ENCODE measurements around the gene AQP12B.
"Not testable (repeated sequence)": the region's sequence is repeated elsewhere in the genome, so short reads cannot be mapped to it uniquely, and the experiment has no call there.

Gene AQP12B

GRCh38 chr2:240699835-240700234 is 17.1 kb upstream of the AQP12B start:
- peaks cover 34% of the 10 kb centered on the region for H3K27me3 Mint-ChIP-seq
- H3K36me3 Mint-ChIP-seq, H3K9me3 Mint-ChIP-seq, H3K27ac Mint-ChIP-seq, H3K4me3 Mint-ChIP-seq, DNase-seq, H3K4me1 Mint-ChIP-seq: not testable (repeated sequence)
- CTCF ChIA-PET = interaction anchor here (1.4 kb wide), 1 partner anchor 186 kb away, joined by 3 read pairs; no protein-coding TSS in a partner anchor

GRCh38 chr2:240698852-240699561 is 16.3 kb upstream of the AQP12B start:
- H3K36me3 Mint-ChIP-seq, CTCF ChIA-PET, H3K4me1 Mint-ChIP-seq, H3K27ac Mint-ChIP-seq, H3K4me3 Mint-ChIP-seq, H3K9me3 Mint-ChIP-seq: not testable (repeated sequence)
- peak; percentile 17 for DNase-seq
- H3K27me3 Mint-ChIP-seq = peaks cover 26% of the 10 kb centered on the region

DNA sequence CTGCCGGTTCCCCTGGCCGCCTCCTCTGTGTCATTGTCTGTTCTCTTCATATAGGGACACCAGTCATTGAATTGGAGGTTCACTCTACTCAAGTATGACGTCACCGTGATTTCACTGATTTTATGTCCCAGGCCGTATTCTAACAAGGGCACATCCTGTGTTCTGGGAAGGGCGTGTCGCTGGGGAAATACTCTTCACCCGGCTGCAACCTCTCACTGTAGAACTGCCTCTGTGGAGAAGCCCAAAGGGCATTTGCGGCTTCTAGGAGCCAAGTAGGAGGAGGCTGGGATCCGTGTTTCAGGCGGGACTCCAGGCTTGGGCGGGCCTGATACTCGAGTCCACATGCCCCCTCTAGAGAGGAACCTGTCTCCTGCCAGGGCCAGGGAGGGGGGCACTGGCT is 13.8 kb upstream of the AQP12B start:
- DNase-seq, H3K27me3 Mint-ChIP-seq, H3K4me3 Mint-ChIP-seq, H3K9me3 Mint-ChIP-seq, CTCF ChIA-PET, H3K4me1 Mint-ChIP-seq, H3K27ac Mint-ChIP-seq, H3K36me3 Mint-ChIP-seq: not testable (repeated sequence)

GRCh38 chr2:240695593-240695992 is 12.9 kb upstream of the AQP12B start:
- H3K4me1 Mint-ChIP-seq, H3K4me3 Mint-ChIP-seq, H3K36me3 Mint-ChIP-seq, DNase-seq, H3K27me3 Mint-ChIP-seq, H3K9me3 Mint-ChIP-seq, CTCF ChIA-PET, H3K27ac Mint-ChIP-seq: not testable (repeated sequence)

GRCh38 chr2:240694304-240694703 is 11.6 kb upstream of the AQP12B start:
- H3K27me3 Mint-ChIP-seq, CTCF ChIA-PET, H3K9me3 Mint-ChIP-seq, DNase-seq, H3K4me3 Mint-ChIP-seq, H3K36me3 Mint-ChIP-seq, H3K4me1 Mint-ChIP-seq, H3K27ac Mint-ChIP-seq: not testable (repeated sequence)

GRCh38 chr2:240692583-240693561 is 10.2 kb upstream of the AQP12B start:
- CTCF ChIA-PET, DNase-seq, H3K36me3 Mint-ChIP-seq, H3K4me3 Mint-ChIP-seq, H3K27ac Mint-ChIP-seq, H3K27me3 Mint-ChIP-seq, H3K9me3 Mint-ChIP-seq, H3K4me1 Mint-ChIP-seq: not testable (repeated sequence)

DNA sequence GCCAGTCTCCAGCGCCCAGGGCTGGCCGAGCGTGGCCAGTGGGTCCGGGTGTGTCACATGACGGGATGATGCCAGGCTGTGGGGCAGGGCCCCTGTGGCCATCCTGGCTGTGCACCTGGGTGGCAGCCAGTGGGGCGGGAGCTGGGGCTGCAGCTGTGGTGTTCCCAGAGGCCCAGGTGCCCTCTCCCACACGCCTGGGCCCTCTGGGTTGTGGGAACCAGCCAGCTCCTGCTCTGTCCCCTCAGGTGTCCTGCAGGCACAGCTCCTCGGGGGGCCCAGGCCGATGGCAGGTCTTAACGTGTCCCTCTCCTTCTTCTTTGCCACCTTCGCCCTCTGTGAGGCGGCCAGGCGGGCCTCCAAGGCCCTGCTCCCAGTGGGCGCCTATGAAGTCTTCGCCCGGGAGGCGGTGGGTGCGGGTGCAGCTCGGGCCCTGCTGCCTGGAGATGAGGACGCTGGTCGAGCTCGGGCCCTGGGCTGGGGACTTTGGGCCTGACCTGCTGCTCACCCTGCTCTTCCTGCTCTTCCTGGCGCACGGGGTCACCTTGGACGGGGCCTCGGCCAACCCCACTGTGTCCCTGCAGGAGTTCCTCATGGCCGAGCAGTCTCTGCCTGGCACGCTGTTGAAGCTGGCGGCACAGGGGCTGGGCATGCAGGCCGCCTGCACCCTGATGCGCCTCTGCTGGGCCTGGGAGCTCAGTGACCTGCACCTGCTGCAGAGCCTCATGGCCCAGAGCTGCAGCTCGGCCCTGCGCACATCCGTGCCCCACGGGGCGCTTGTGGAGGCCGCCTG is 9.1 kb upstream of the AQP12B start, which contains the start of gene AQP12A:
TSS of gene AQP12A (plus strand) at position 236 of the 790 bp plus-strand sequence. CDS start at position 284, 48 bp downstream.
- CTCF ChIA-PET, DNase-seq, H3K9me3 Mint-ChIP-seq, H3K27ac Mint-ChIP-seq, H3K4me1 Mint-ChIP-seq, H3K36me3 Mint-ChIP-seq, H3K4me3 Mint-ChIP-seq, H3K27me3 Mint-ChIP-seq: not testable (repeated sequence)

DNA sequence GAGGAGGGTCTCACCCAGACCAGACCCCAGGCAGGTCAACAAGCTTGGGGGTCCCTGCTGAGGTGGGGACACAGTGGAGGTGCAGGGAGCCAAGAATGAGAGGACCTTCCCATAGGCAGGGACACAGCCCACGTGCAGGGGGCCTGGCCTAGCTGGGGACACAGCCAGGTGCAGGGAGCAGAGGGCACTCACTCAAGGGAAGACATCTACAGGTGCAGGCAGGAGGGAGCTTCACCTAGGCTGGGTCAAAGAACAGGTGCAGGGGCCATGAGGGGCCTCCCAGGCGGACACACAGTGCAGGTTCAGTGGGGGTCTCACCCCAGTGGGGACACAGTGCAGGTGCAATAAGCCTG is 8.4 kb upstream of the AQP12B start:
- DNase-seq, H3K4me1 Mint-ChIP-seq, CTCF ChIA-PET, H3K27ac Mint-ChIP-seq, H3K9me3 Mint-ChIP-seq, H3K27me3 Mint-ChIP-seq, H3K4me3 Mint-ChIP-seq, H3K36me3 Mint-ChIP-seq: not testable (repeated sequence)

DNA sequence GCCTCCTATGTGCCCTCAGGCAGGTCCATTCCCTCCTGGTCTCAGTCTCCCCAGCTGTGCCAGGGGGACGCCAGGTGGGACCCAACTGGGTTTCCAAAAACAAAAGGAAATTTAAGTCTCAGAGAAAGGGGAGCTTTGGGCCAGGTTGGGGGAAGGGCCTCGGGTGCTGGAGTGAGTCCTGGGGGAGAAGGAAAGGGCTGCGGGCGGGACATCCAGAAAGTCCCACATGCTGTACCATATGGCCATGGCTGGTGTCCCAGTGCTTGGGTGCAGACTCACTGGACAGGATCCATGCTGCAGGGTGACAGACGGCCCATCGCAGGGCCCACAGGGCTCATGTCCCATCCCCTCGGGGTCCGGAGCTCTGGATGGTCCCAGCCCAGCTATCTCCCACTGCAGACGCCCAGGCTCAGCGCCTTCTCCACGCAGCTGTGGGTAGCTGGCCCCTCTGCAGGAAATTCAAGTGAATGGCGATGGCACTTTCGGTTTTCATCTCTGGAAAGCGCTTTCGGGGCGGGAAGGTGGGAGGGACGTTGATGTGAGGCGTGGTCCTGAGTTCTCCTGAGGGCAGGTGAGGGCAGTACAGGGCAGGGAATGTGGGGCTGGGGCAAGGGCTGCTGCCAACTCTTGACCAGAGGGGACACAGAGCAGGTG is 7.9 kb upstream of the AQP12B start:
- DNase-seq, H3K4me1 Mint-ChIP-seq, H3K9me3 Mint-ChIP-seq, H3K4me3 Mint-ChIP-seq, H3K27ac Mint-ChIP-seq, CTCF ChIA-PET, H3K36me3 Mint-ChIP-seq, H3K27me3 Mint-ChIP-seq: not testable (repeated sequence)

DNA sequence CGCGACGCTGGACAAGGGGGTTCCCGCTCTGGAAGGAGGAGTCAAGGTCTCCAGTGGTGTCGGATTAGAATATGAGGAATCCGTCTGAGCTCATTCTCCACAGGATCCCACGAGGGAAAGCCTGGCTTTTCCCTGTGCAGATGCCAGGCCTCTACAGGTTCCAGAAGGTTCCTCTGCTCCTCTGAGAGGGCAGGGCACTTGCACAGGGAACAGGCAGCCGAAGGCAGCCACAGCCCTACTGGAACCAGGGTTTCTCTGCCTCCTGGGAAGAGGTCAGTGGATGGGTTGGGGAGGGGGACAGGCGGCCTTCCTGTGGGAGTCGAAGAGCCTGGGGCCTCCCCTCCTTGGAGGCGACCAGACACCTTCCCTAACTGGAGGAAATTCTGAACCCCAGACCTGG is 7.3 kb upstream of the AQP12B start:
- H3K4me3 Mint-ChIP-seq = no peak overlapping the region
- peaks cover 13% of the 10 kb centered on the region for H3K27me3 Mint-ChIP-seq
- H3K27ac Mint-ChIP-seq = no peak overlapping the region
- H3K4me1 Mint-ChIP-seq = peaks cover 3% of the 10 kb centered on the region
- no peaks in the 10 kb centered on the region for H3K9me3 Mint-ChIP-seq
- H3K36me3 Mint-ChIP-seq = no peaks in the 10 kb centered on the region
- CTCF ChIA-PET = no interaction called here
- DNase-seq = no peak

DNA sequence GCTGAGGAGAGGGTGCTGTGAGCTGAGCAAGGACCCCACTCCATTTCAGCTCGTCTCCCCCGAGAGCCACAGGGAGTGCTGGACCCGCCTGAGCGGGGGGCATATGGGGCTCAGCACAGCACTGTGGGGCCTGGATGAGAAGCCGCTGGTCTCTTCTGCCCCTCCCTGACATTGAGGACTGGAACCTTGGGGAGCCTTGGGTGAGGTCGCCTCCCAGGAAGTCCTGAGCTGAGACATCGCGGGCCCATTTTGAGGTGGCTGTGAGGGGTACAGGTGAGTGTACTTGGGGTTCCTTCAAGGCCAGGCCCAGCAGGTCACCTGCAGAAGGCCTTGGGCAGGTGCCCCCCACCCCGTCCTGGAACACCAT is 5.9 kb upstream of the AQP12B start:
- CTCF ChIA-PET = interaction anchor here (0.7 kb wide), 1 partner anchor 58 kb away, joined by 3 read pairs; no protein-coding TSS in a partner anchor
- no peak overlapping the region for H3K4me3 Mint-ChIP-seq
- no peak for DNase-seq
- no peaks in the 10 kb centered on the region for H3K36me3 Mint-ChIP-seq
- no peak overlapping the region for H3K27ac Mint-ChIP-seq
- peaks cover 24% of the 10 kb centered on the region for H3K27me3 Mint-ChIP-seq
- peaks cover 8% of the 10 kb centered on the region for H3K4me1 Mint-ChIP-seq
- H3K9me3 Mint-ChIP-seq = no peaks in the 10 kb centered on the region

DNA sequence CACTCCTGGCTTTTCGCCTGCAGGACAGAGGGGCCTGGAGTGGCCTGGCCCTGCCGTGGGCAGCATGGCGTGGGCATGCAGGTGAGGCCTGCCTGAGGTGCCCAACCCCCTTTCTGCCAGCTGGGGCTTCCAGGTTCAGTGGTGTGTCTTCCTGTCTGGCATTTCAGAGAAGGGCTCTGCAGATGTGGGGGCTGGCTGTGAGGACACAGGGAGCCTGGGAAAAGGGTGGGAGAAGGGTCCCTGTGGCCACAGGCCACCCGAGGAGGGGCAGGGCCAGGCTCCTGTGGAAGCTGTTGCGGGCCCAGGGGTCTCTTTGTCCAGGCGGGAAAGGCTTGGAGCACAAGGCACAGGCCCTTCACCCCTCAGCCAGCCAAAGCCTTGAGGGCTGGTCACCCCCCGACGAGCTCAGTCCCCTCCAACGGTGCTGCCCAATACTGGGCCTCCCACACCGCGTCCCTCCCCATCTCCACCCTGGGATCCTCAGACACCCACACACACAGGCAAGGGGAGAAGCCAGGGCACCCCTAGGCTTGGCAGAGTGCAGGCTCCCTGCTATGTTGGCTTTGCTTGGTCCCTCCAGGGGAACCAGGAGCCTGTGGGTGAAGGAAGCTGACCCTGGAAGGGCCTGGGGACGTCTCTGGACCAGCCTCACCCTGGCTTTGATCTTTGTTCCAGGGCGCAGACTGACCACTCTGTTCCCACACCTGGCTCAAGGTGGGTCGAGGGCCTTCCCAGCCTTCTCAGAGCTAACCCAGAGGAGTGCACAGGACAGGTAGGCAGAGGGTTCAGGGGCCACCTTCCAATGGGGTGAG is 5.3 kb upstream of the AQP12B start:
- CTCF ChIA-PET = interaction anchor here (0.7 kb wide), 1 partner anchor 57 kb away, joined by 3 read pairs; no protein-coding TSS in a partner anchor
- Mint-ChIP-seq H3K4me3 (no peak overlapping the region), H3K4me1 (peaks cover 11% of the 10 kb centered on the region), H3K9me3 (no peaks in the 10 kb centered on the region), H3K27me3 (peaks cover 24% of the 10 kb centered on the region), H3K27ac (no peak overlapping the region), H3K36me3 (no peaks in the 10 kb centered on the region)
- DNase-seq = no peak

DNA sequence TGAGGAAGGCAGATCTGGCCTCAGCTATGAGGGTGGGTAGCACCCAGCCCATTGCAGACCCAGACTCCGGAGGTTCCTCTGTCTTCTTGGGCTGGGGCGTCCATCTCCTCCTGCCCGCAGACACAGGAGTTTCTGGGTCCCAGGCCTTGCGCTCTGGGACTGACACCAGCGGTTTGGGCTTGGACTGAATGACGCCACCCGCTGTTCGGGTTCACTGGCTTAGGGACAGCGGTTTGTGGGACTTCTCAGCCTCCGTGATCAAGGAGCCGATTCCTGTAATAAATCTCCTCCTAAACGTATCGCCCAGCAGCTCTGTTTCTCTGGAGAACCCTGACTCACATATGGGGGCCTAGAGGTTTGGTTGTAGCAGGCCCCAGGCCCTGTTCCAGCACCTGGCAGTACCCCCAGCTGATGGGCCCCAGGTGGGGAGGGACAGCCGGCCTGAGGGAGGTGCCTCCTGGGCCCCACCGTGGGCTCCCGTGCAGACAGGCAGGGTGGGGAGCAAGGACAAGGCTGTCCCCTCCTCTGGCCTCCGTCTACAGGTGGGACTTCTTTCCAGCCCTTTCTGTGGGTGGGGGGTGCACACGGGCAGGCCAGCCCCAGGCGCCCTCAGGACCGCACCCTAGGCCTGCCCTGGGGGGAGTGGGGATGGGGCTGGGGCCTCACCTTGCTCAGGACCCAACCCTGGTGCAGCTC is 4.5 kb upstream of the AQP12B start:
- no peak for DNase-seq
- peaks cover 24% of the 10 kb centered on the region for H3K27me3 Mint-ChIP-seq
- no peaks in the 10 kb centered on the region for H3K36me3 Mint-ChIP-seq
- H3K9me3 Mint-ChIP-seq = no peaks in the 10 kb centered on the region
- H3K27ac Mint-ChIP-seq = no peak overlapping the region
- CTCF ChIA-PET = interaction anchor here (1.2 kb wide), 1 partner anchor 173 kb away, joined by 3 read pairs; no protein-coding TSS in a partner anchor
- H3K4me1 Mint-ChIP-seq = peaks cover 11% of the 10 kb centered on the region
- H3K4me3 Mint-ChIP-seq = no peak overlapping the region
